Activated CD8-positive, alpha-beta memory T cell treated with anti-CD3 and anti-CD28 coated beads, Interleukin-2, amount 50 U/mL, for 24 hours (primary cell): ENCODE results near the gene DNAI2.
"Not testable (repeated sequence)": the region's sequence is repeated elsewhere in the genome, so short reads cannot be mapped to it uniquely, and the experiment has no call there.

Experiments used
- DNase-seq: peaks from one replicate; pipeline ENCODE4 v3.0.0-alpha.2; 2020; ENCODE audit errors: extremely low read depth

Gene DNAI2

DNA sequence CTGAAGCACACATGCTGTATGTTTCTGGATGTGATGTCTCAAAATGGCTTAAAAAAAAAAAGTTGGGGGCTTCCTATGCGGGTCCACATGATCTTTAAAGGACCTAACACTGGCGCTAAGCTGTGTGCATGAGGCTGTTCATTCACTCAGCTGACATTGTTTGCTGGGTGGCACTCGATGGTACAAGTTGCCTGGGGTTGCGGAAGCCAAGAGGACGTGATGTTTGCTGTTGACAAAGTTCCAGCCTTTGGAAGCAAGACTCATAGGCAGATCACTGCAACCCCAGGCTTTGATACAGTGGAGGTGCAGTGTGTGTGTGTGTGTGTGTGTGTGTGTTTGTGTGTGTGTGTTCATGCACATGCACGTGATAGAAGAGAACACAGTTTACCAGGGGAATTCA lies 29.5 kb upstream of the DNAI2 start:
- DNase-seq, result no peak

DNA sequence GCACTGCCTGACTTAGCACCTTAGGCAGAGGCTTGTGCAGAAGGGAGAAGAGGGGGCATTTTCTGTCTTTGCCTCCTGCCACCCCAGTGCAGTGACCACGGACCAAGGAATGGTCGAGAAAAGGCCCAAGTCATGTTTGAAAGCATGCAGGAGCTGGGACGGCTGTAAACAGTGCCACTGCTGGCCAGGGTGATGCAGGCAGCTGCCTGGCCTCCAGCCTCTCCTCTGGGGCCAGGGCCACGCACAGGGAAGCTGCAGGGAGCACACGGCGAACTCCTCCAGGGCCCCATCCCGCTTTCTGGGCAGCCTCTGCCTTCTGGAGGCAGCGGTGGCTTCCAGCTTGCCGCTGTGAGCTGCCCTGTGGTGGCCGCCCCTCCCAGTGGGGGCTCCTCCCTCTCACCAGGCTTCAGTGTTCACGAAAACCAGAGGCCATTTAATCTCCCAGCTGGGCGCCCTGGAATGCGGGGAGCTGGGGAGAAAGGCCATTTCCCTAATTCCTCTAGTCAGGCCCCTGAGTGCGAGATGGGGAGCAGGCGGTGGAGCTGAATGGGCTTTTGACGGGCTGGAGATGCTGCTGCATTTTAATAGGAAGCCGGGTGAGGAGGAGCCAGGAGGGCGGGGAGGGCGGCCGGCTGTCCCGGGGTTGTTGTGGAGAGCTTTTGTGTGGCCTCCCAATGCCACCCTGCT lies 28.7 kb upstream of the DNAI2 start:
- DNase-seq, result no peak

DNA sequence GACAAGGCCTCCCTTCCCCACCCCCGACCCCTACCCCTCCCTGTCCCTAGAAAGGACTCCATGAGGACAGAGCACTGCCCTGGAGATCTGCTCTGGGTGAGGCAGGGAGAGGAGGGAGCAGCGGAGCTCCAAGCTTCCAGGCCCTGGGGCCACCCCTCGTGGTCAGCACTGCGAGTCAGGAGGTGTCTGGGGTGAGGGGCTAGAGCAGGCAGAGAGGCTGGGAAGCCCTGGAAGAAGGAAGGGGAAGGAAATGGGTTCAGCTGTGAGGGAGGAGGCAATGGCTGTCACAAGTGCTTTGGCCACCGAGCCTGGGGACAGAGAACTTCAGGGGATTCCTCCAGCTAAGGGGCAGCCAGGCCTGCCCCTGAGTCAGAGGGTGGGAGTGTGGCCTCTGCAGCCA lies 28.2 kb upstream of the DNAI2 start:
- DNase-seq, result no peak

DNA sequence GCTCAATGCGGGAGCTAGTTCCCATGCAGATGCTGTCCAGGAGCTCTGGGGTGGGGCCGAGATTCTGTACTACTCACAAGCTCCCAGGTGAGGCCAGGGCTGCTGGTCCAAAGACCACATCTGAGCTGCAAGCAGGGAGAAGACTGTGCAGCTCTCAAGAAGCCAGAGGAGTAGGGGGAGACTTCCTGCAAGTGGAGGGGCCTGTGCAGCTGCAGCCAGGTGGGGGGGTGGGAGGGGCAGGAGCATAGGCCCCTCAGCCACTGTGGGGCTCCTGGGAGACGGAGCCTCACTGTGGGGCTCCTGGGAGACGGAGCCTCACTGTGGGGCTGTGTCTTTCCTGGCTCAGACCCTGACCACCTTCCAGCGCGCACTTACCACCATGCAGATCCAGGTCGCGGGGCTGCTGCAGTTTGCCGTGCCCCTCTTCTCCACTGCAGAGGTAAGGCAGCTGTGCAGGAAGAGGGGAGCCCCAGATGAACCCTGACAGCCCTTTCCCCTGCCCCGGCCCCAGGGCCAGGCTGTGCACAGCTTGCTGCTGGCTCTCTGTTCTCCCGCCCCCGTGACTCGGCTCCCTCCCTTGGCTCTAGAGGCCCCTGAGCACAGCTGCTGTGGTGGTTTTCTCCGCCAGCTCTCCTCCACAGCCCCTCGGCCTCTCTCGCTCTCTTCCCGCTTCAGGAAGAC lies 24.3 kb upstream of the DNAI2 start:
- no peak for DNase-seq

DNA sequence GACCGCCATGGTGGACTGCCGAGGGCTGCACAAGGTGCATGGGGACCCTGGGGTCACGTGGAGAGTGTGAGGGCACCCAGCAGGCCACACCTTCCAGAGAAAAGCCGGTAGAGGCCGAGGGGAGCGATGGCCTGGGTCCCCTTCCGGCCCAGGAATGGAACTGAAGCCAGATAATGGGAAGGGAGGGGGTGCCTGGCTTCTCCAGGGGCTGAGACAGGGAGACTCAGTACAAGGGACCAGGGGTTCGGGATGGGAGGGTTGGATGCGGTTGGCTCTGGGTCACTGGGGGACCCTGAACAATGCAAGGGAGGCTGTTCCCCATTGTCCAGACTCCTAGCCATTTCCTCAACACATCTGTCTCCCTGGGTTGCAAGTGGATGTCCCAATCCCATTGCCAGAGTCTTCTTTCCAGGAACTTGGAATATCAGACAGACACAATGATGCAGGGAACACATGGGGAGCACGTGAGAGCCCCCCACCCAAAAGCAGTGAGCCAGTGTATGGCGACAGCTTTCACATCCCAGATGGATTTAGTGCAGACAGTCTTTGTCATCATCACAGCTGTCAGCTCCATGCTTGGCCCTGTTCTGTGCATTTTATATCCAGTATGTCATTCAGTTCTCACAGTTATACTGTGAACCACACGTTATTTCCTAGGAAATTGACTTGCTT lies 23.6 kb upstream of the DNAI2 start:
- no peak for DNase-seq

DNA sequence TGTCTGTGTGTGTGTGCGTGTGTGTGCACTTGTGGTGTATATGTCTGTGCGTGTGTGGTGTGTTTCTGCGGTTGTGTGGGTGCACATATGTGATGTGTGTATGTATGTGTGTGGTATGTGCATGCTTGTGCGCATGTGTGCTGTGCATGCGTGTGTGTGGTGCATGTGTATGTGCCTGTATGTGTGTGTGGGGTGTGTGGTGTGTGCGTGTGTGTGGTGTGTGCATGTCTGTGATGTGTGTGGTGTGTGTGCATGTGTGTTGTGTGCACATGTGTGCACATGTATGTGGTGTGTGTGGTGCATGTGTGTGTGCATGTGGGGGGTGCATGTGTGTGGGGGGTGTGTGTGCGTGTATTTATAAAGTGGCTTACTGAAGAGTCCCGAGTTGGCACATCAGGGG lies 23.0 kb upstream of the DNAI2 start:
- no peak for DNase-seq

DNA sequence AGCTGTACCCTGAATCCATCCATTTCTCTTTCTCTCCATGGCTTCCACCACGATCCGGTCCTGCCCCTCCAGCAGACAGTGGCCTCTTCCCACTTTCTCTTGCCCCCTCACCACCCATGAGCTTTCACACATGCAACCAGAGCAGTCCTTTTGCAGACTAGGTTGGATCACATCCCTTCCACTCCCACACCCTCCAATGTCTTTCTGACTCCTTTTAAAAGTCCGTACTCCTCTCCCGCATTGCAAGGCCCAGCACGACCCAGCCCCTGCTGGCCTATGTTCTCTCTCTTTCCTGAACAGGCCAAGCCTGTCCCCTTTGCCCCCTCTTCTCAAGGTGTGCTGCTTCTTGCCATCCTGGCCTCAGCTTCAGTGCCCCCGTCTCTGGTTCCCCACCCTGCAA lies 22.5 kb upstream of the DNAI2 start:
- no peak for DNase-seq

DNA sequence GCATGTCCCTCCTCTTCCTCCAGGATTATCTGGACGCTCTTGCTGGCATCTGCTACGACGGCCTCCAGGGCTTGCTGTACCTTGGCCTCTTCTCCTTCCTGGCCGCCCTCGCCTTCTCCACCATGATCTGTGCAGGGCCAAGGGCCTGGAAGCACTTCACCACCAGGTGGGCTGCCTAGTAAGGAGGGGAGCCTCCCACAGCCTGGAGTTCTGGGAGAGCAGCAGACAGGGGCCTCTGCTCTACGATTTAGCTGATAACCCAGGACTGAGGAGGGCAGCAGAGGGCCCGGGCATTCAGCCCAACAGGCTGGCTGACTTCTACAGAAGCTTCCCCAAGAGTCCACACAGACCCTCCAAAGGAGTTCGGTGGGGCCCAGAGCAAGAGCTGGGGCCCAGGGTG lies 21.8 kb upstream of the DNAI2 start:
- DNase-seq, result no peak

DNA sequence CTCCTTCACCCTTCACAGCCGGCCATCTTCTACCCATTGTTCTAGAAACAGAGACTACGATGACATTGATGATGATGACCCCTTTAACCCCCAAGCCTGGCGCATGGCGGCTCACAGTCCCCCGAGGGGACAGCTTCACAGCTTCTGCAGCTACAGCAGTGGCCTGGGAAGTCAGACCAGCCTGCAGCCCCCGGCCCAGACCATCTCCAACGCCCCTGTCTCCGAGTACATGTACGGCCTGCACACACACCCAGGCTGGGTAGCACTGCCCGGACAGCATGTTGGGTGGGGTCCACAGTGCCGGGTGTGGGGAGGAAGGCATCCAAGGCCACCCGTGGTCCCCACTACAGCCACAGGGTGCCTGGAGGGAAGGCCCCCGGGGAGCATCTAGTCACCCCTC lies 21.0 kb upstream of the DNAI2 start:
- no peak for DNase-seq

DNA sequence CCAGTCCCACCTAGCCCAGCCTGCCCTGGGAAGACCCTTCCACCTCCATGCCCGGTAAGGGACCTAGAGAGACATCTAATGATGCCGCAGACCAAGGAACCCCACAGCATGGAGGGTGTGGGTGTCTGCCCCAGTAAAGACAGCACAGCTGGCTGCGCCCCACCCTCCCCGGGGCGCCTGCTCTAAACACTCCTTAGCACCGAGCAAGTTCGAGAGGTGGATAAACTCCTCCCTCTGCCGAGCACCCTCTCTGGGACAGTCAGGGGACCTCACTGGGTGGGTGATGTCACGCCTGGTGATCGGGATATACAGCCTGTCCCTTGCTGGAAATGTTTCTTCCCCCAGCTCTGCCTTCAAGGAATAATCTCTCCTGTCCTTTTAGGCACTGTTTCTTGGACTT lies 16.7 kb upstream of the DNAI2 start:
- DNase-seq, result no peak

DNA sequence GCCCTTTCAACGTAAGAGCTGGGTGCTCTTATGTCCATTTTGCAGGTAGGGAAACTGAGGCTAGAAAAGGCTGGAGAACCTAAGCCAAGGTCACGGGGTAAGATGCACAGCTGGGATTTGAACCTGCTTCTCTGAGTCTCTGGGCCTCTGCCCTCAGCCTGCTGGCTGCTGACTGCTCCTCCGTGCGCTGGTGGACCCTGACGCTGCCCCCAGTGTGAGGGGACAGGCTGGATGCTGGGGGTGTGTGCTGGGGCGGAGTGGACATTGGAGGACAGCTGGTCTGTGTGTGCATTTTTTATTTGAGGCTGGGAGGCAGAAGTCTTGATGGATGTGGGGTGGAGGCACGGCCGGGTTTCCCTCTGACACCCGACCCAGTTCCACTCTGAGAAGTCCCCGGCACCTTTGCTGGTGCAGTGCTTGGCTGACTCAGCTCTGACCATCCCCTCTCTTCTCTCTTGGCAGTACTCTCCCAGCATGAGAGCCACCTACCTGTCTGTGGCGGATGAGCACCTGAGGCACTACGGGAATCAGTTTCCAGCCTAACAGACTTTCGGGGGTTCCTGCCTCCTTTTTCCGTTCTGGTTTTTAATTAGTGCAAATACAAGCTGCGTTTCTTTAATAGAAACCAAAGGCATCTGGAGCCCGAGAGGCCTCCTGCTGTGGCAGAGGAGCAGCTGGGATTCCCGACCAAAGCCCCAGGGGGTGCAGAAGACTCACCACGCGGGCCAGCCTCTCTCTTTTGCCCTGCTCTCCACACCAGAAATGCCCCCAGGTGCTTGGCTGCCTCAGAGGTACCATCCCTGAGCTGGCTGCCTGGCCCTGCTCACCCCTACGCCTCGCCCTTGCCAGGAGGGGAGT lies 14.1 kb upstream of the DNAI2 start:
- no peak for DNase-seq

DNA sequence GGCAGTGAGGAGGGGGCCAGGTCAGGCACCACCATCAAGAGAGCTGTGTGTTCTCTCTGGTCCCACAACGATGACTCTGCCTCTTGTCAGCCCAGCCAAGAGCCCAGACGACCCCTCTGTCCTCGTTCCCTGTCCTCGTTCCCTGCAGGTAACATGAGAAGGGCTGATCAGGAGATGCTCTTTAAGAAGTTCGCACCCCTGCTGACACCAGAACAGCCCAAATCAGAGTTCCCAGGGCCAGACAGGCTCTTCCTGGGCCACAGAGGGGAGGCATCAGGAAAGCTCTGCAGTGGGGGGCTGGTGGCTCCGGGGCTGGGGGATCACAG lies 13.5 kb upstream of the DNAI2 start:
- no peak for DNase-seq

DNA sequence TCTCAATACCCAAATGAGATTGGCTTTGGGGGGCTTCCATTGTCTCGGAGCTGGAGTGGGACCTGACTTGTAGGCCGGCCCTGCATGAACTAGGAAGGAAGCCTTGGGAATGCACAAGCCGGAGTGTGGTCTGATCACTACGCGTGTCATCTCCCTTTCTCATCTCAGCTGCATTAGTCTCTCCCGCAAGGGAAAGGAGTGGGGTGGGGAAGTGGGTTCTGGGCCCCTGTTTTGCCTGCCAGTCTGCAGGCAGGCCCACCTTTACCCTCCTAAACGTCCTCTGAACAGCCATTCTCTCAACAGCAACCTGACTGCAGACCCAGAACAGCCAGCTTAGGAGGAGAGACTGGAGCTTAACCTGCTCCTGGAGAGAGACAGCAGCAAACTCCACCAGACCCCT lies 11.4 kb upstream of the DNAI2 start:
- DNase-seq, result no peak

DNA sequence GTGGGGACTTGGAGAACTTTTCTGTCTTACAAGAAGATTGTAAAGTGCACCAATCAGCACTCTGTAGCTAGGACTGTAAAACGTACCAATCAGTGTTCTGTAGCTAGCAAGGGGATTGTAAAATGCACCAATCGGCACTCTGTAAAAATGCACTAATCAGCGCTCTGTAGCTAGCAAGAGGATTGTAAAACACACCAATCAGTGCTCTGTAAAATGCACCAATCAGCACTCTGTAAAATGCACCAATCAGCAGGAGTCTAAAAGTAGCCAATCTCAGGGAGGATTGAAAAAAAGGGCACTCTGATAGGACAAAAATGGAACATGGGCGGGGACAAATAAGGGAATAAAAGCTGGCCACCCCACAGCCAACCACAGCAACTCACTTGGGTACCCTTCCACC lies 7.0 kb upstream of the DNAI2 start:
- DNase-seq, result not testable (repeated sequence)

DNA sequence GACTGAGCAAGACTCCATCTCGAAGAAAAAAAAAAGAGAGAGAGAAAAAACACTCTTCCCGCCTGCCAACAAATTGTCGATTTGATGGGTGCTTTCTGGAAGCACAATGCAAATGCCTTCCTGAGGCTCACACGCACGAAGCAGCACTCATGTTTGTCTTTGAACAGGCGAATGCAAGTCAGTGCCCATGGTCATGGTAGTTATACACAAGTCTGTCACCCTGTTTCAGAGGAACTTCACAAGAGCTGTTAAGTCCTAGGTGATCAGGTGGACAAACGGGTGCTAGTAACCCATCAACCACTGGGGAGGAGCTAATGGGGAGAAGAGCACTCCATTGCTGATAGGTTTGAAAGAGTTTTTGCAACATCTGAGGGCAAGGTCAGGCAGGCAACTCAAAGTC lies 6.5 kb upstream of the DNAI2 start:
- no peak for DNase-seq

DNA sequence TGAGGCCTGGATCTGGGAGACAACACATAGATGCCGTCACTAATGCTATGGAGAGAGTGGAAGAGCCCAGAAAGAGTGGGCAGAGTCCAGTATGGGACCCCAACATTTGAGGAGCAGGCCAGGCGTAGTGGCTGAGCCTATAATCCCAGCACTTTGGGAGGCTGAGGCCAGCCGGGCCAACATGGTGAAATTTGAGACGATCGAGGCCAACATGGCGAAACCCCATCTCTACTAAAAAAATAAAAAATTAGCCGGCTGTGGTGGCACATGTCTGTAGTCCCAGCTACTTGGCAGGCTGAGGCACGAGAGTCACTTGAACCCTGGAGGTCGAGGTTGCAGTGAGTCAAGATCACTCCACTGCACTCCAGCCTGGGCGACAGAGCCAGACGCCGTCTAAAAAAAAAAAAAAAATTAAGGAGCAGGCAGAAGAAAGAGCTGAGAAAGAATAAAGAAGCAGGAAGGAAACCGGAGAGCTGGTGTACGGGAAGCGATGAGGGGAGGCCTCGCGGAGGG lies 6.0 kb upstream of the DNAI2 start:
- no peak for DNase-seq

DNA sequence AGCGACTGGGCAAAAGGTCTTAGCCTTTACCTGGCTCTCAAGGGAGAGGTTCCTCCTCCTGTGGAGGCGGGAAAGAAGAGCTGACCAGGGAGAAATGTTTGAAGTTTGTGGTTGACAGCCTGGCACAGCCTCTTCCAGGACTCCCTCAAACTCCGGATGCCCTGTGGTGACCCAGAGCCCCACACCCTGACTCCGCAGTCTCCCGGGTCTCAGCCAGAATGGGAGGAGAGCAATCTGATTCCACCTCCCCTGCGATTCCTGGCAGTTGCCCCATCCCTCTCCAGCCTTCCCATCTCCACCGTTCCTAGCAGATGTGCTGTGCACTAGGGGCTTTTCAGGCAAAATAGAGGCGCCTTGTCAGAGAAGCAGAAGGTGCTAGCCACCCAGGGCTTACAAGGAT lies 5.5 kb upstream of the DNAI2 start:
- DNase-seq, result no peak

DNA sequence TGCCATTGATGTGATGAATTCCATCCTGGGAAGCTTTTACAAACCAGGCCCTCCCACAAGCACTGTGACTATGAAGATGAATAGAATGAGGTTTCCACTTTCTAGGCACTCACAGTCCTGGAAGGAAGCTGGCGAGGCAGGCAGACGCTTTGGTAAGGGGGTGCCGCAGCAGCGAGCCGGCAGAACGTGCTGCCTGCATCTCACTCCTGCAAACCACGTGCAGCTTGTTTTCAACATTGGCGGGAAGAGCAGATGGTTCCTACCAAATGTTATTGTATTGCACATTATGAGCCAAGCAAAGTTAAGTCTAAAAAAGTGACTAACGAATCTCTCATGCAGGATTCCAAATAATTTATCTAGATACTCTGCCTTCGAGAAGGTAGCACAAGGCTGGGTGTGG lies 3.7 kb upstream of the DNAI2 start:
- no peak for DNase-seq

DNA sequence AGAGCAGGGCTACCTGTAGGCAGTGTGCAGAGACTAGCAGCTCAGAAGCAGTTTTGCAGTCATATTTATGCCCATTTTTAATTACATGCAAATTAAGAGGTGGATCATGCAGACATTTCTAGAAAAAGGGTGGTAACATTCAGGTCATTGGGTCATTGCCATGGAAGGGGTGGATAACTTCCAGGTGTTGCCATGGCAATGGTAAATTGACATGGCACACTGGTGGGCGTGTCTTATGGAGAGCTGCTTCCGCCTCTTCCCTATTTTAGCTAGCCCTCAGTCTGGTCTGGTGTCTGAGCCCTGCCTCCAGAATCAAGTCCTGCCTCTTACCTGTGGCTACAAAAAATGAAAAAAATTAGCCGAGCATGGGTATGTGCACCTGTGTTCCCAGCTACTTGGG lies 2.8 kb upstream of the DNAI2 start:
- DNase-seq, result no peak

DNA sequence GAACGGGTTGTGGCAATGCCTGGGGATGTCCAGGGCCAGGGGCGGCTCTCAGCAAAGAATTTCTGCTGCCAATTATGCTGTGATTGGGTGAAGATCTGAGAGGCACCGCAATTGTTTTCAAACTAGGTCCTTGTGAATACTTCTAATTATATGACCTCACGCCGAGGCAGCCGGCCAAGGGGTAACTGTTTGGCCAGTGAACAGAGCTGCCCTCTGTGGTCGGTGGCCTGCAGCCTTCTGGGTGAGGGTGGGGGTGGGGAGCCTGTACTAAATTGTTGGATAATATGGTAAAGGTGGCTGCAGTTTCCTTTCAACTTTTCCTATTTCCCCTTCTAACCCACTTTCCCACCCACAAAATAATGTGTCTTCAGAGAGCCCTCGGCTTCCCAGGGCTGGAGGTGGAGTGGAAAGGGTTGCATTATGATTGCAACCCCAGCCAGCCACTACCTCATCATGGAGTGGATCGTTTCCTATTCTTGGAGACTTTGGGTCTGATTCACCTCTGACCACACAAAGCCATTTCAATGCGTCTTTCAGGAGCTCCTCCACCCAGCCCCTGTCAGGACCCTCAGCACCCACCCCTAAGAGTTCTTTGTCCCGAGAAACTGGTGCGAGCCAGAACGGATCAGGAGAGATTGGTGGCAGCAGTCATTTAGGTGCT lies 2.0 kb upstream of the DNAI2 start:
- no peak for DNase-seq

DNA sequence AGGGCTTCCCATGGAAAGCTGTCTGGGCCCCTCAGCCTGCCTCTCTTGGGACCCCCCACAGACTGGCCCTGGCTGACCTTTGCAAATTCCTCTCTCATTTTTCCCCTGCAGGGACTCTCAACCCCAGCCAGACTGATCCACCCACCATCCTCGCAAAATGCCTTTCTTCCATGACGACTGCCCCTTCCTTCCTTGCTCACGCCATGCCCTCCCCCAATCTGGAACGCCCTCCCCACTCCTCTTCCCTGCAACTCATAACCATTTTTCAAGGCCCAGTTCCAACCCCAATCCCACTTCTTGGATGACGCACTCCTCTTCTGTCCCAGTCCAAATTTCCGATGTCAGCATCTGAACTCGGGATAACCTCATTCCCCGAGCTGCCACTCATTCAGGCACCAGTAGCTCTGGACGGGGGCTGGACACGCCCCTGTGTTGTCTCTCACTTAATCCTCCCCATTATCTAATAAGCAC lies 1.3 kb upstream of the DNAI2 start:
- DNase-seq, result no peak
